ENCODE measurements around the gene TLR10.

DNA sequence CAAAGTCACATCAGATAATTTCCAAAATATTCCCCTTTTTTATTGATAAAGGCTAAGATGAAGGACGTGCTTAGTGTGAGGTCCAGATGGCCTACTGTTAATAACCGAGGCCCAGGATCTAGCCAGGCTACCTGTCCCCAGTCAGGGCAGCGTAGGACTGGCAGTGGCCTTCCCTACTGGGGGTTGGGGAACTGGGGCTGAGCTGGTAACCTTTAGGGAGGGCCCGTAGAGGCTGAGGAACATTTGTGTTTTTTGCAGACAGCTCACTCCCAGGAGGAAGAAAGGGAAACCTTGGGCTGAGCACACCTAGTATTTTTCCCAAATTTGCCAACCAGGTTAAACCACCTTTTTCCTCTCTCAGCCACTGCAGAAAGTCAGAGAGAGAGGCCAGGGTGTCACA, 59.7 kb downstream of the TLR10 start:
- TF ChIP-seq POLR2AphosphoS5 (IDR thresholded peaks at IDR 0.05) (no peak), POLR2A (IDR thresholded peaks at IDR 0.05) (no peak)
